ENCODE results near the gene ASNS. TPM values are rescaled to one million over a fixed set of nuclear protein-coding genes. Genes with fewer than 3 reads are reported as not detected.

Gene ASNS
- total and polyA plus RNA-seq, 2 of the 4 experiments (the other 2 are of a cell fraction), result 36.6 to 39.4 TPM

DNA sequence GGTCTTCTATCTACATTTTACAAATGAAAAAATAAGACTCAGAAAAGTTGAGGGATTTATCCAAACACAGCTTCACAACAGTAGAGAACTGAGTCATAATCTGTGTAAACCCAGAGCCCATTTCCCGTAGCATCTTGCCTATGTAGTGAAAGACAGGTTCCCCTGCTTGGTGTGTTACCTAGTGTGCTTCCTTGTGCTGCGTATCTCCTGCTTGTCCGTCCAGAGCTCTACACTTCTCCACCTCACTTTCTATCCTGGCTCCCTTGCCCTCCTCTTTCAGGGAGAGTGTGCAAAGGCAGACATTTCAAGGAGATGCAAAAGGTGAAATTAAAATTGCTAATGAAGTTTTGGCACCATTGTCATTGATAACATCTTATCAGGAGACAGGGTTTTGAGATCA lies 1.4 kb upstream of the ASNS start:
- H3K9me1 ChIP-seq (ENCODE audit: insufficient read depth, low read length), result no peaks in the 10 kb centered on the region
- no CpG with 5 or more reads among the region's 3 CpGs for WGBS, 2 experiments (ENCODE audit: extremely low coverage in 2 of 2, insufficient read length in 1 of 2)
- no peaks in the 10 kb centered on the region; the same call in 1 of the 2 replicates for H4K20me1 ChIP-seq (ENCODE audit: insufficient read depth, low read length)
- ATAC-seq (ENCODE audit: low read depth) (no peak), DNase-seq (no peak)
- H3K4me2 ChIP-seq (ENCODE audit: low read depth, low read length), result no peak overlapping the region
- H3K27me3 ChIP-seq (ENCODE audit: control insufficient read depth, insufficient read depth, low read length), result no peaks in the 10 kb centered on the region
- no peak overlapping the region for H3K27ac ChIP-seq (ENCODE audit: insufficient read depth, low read length)
- H4K8ac ChIP-seq (ENCODE audit: low read depth in 2 of 2, low read length in 2 of 2), result no peak overlapping the region
- in situ Hi-C loops (cut with MboI; ENCODE audit: low sequenced_read_pairs) (loop anchor here (25.0 kb wide), 1 partner anchor 289 kb away; no protein-coding TSS in a partner anchor), intact Hi-C loops (cut with micrococcal nuclease) (loop anchor here (5.0 kb wide), 1 partner anchor 54 kb away; no protein-coding TSS in a partner anchor), dilution Hi-C loops (cut with HindIII; ENCODE audit: low sequenced_read_pairs, unreplicated experiment) (no loop called here)
- no peak overlapping the region for H3K14ac ChIP-seq (replicated peaks; ENCODE audit: low read depth, low read length)
- no peaks in the 10 kb centered on the region for H3K9me3 ChIP-seq (ENCODE audit: control insufficient read depth, insufficient read depth, low read length)
- H2BK120ac ChIP-seq (ENCODE audit: low read depth, low read length), result no peak overlapping the region
- no peak overlapping the region for H3K23ac ChIP-seq (ENCODE audit: low read depth, low read length)
- no peak overlapping the region; the same call in 1 of the 2 replicates for H3K4ac ChIP-seq (ENCODE audit: low read depth, low read length)
- H3K18ac ChIP-seq (ENCODE audit: low read depth, low read length), result no peak overlapping the region
- CTCF ChIA-PET, result no interaction called here
- H4K5ac ChIP-seq (ENCODE audit: low read depth, low read length), result no peak overlapping the region
- TF ChIP-seq NFE2L2 (IDR thresholded peaks at IDR 0.05; ENCODE audit: low read depth, low read length) (no peak), BHLHE40 (IDR thresholded peaks at IDR 0.05; ENCODE audit: low read depth, low read length) (no peak)
- no peak overlapping the region for H2AK9ac ChIP-seq (replicated peaks; ENCODE audit: low read depth, low read length, poor library complexity)
- no peaks in the 10 kb centered on the region for H3K4me1 ChIP-seq (ENCODE audit: control insufficient read depth, insufficient read depth, low read length)
- no peak overlapping the region for H2BK20ac ChIP-seq (ENCODE audit: low read depth, low read length)
- POLR2A ChIA-PET (ENCODE audit: unreplicated experiment), result no interaction called here
- peaks cover 4% of the 10 kb centered on the region; the same call in 1 of the 2 replicates for H3K36me3 ChIP-seq (ENCODE audit: control insufficient read depth, insufficient read depth, low read length)
- peaks cover 9 to 17% of the 10 kb centered on the region in 2 experiments; a peak in 2 of 4 replicates for H3K79me1 ChIP-seq (ENCODE audit: low read depth in 1 of 2, low read length in 2 of 2)
- H2AK5ac ChIP-seq (ENCODE audit: low read depth, low read length), result no peak overlapping the region; the same call in 1 of the 2 replicates
- H3K9ac ChIP-seq (ENCODE audit: low read depth, low read length), result no peak overlapping the region
- no TSS peak for BruUV-seq (replicated peaks)
- H2BK15ac ChIP-seq (ENCODE audit: low read depth, low read length), result no peak overlapping the region
- no peak overlapping the region for H2AFZ ChIP-seq (replicated peaks; ENCODE audit: low read length, poor library complexity)
- no peak overlapping the region for H2BK5ac ChIP-seq (ENCODE audit: low read depth, low read length, poor library complexity, severe bottlenecking)
- H3K56ac ChIP-seq (ENCODE audit: extremely low read depth, insufficient read depth, low read length), result no peak overlapping the region
- H3K4me3 ChIP-seq (ENCODE audit: insufficient read depth, low read depth, low read length), result no peak overlapping the region
- no peak overlapping the region for H4K91ac ChIP-seq (ENCODE audit: insufficient read depth, low read depth, low read length)

Data from IMR-90 (cell line).